ENCODE data around the gene TREM2.

TREM2 gene

DNA sequence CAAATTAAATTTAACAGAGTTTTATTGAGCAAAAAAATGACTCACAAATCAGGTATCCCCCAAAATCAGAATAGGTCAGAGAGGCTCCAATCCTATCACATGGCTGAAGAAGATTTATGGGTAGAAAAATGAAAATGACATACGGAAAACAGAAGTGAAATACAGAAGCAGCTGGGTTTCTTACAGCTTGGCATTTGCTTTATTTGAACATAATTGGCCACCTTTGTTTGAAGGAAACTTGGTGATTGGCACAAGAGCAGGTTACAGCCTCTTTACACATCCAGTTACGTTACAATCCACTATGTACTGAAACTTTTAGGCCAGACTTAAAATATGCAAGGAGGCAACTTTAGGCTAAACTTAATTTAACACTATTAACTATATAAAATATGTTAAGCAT, 11.7 kb upstream of the TREM2 start:
- H3K9ac ChIP-seq (ENCODE audit: low read length) = no peak overlapping the region
- H3K27me3 ChIP-seq (replicated peaks; ENCODE audit: insufficient read depth, low read length) = no peaks in the 10 kb centered on the region
- no peak overlapping the region for H3K27ac ChIP-seq (ENCODE audit: low read length)
- DNase-seq = no peak
- H3K4me1 ChIP-seq (ENCODE audit: low read length) = no peaks in the 10 kb centered on the region
- TF ChIP-seq EZH2phosphoT487 (IDR thresholded peaks at IDR 0.05; ENCODE audit: low read length) (no peak), EZH2 (optimal IDR thresholded peaks at IDR 0.05; ENCODE audit: low read depth, low read length) (no peak)
- TF ChIP-seq, protein P1, sequence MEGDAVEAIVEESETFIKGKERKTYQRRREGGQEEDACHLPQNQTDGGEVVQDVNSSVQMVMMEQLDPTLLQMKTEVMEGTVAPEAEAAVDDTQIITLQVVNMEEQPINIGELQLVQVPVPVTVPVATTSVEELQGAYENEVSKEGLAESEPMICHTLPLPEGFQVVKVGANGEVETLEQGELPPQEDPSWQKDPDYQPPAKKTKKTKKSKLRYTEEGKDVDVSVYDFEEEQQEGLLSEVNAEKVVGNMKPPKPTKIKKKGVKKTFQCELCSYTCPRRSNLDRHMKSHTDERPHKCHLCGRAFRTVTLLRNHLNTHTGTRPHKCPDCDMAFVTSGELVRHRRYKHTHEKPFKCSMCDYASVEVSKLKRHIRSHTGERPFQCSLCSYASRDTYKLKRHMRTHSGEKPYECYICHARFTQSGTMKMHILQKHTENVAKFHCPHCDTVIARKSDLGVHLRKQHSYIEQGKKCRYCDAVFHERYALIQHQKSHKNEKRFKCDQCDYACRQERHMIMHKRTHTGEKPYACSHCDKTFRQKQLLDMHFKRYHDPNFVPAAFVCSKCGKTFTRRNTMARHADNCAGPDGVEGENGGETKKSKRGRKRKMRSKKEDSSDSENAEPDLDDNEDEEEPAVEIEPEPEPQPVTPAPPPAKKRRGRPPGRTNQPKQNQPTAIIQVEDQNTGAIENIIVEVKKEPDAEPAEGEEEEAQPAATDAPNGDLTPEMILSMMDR (IDR thresholded peaks at IDR 0.05; ENCODE audit: low read length) = no peak
- H4K20me1 ChIP-seq (ENCODE audit: insufficient read depth, low read length) = no peaks in the 10 kb centered on the region
- no peaks in the 10 kb centered on the region for H3K36me3 ChIP-seq (replicated peaks; ENCODE audit: insufficient read depth, low read length)
- no peak overlapping the region for H3K4me2 ChIP-seq (ENCODE audit: low read depth, low read length)
- H3K9me2 ChIP-seq (replicated peaks; ENCODE audit: insufficient read depth, low read length) = no peaks in the 10 kb centered on the region
- H3K9me3 ChIP-seq (replicated peaks; ENCODE audit: insufficient read depth, low read length) = no peaks in the 10 kb centered on the region
- no peak overlapping the region for H2AFZ ChIP-seq (ENCODE audit: low read length)
- H3F3A ChIP-seq (ENCODE audit: insufficient read depth, low read length) = no peaks in the 10 kb centered on the region
- no peaks in the 10 kb centered on the region for H3K79me2 ChIP-seq (ENCODE audit: low read length)
- H3K4me3 ChIP-seq (ENCODE audit: low read length) = no peak overlapping the region

DNA sequence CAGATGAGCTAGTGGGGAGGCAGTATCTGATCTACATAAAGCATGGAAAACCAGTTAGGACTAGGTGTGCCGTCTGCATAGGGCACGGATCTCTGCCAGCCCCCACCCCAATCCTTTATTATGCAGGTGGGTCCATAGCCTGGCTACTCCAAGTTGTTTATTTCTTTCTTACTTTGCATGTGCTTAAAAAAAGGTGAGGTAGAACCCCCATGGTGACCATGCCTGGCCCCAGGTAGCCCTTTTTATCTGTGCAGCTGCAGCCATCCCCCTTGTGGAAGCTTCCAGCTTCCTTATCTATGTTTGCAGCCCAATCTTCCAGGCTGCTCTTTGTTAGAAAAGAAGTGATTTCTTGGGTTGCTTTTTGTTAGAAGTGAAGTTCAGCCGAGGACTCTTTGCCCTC, 9.0 kb upstream of the TREM2 start:
- H3K9me2 ChIP-seq (replicated peaks; ENCODE audit: insufficient read depth, low read length) = no peaks in the 10 kb centered on the region
- no peak for TF ChIP-seq EZH2phosphoT487 (IDR thresholded peaks at IDR 0.05; ENCODE audit: low read length)
- TF ChIP-seq, protein P1 (IDR thresholded peaks at IDR 0.05; ENCODE audit: low read length) = no peak
- TF ChIP-seq EZH2 (optimal IDR thresholded peaks at IDR 0.05; ENCODE audit: low read depth, low read length) = no peak
- no peaks in the 10 kb centered on the region for H3K79me2 ChIP-seq (ENCODE audit: low read length)
- no peak overlapping the region for H2AFZ ChIP-seq (ENCODE audit: low read length)
- H3K27ac ChIP-seq (ENCODE audit: low read length) = no peak overlapping the region
- H3K36me3 ChIP-seq (replicated peaks; ENCODE audit: insufficient read depth, low read length) = no peaks in the 10 kb centered on the region
- no peaks in the 10 kb centered on the region for H4K20me1 ChIP-seq (ENCODE audit: insufficient read depth, low read length)
- H3K4me3 ChIP-seq (ENCODE audit: low read length) = no peak overlapping the region
- H3F3A ChIP-seq (ENCODE audit: insufficient read depth, low read length) = no peaks in the 10 kb centered on the region
- no peak overlapping the region for H3K9ac ChIP-seq (ENCODE audit: low read length)
- DNase-seq = no peak
- no peaks in the 10 kb centered on the region for H3K4me1 ChIP-seq (ENCODE audit: low read length)
- H3K9me3 ChIP-seq (replicated peaks; ENCODE audit: insufficient read depth, low read length) = no peaks in the 10 kb centered on the region
- no peak overlapping the region for H3K4me2 ChIP-seq (ENCODE audit: low read depth, low read length)
- no peaks in the 10 kb centered on the region for H3K27me3 ChIP-seq (replicated peaks; ENCODE audit: insufficient read depth, low read length)

DNA sequence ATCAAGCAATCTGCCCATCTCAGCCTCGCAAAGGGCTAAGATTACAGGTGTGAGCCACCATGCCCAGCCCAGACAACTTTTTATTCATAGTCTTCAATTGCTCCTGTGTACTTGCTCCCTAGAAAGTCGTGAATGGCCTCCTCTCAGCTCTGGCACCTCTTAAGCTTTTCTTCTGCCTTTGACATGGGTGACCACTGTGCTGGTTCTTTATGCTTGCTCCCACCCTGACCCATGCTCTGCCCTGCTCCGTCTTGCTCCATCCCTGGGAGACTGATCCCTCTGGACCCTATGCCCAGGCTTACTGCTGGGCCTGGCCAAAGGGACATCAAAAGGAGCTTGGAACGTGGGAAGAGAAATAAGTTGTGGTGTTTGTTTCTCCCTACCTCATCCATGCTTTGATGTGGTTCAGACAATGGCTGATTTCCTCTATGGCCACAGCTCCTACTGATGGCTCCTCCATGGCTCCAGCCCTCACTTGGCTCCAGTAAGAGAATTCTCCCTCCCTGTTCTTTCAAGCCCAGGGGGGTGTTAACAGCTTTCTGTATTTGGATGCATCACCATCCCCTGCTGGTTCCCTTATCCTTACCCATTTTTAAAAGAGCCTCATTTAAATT, 7.7 kb upstream of the TREM2 start:
- DNase-seq = no peak
- no peaks in the 10 kb centered on the region for H3K4me1 ChIP-seq (ENCODE audit: low read length)
- no peak overlapping the region for H3K4me3 ChIP-seq (ENCODE audit: low read length)
- H3K36me3 ChIP-seq (replicated peaks; ENCODE audit: insufficient read depth, low read length) = no peaks in the 10 kb centered on the region
- TF ChIP-seq EZH2 (optimal IDR thresholded peaks at IDR 0.05; ENCODE audit: low read depth, low read length) = no peak
- TF ChIP-seq, protein P1 (IDR thresholded peaks at IDR 0.05; ENCODE audit: low read length) = no peak
- TF ChIP-seq EZH2phosphoT487 (IDR thresholded peaks at IDR 0.05; ENCODE audit: low read length) = no peak
- H2AFZ ChIP-seq (ENCODE audit: low read length) = no peak overlapping the region
- no peaks in the 10 kb centered on the region for H4K20me1 ChIP-seq (ENCODE audit: insufficient read depth, low read length)
- H3K9me3 ChIP-seq (replicated peaks; ENCODE audit: insufficient read depth, low read length) = no peaks in the 10 kb centered on the region
- H3K79me2 ChIP-seq (ENCODE audit: low read length) = no peaks in the 10 kb centered on the region
- H3K27me3 ChIP-seq (replicated peaks; ENCODE audit: insufficient read depth, low read length) = no peaks in the 10 kb centered on the region
- H3K9ac ChIP-seq (ENCODE audit: low read length) = no peak overlapping the region
- H3K9me2 ChIP-seq (replicated peaks; ENCODE audit: insufficient read depth, low read length) = no peaks in the 10 kb centered on the region
- H3F3A ChIP-seq (ENCODE audit: insufficient read depth, low read length) = no peaks in the 10 kb centered on the region
- H3K4me2 ChIP-seq (ENCODE audit: low read depth, low read length) = no peak overlapping the region
- H3K27ac ChIP-seq (ENCODE audit: low read length) = no peak overlapping the region

Data from MM.1S (cell line).